A549 treated with Hydrocortisone at 1 μM for 4 hours (cell line): ENCODE data around the gene PATL2. TPM values are rescaled to one million over a fixed set of nuclear protein-coding genes. Genes with fewer than 3 reads are reported as not detected.

Experiments used
- total RNA-seq: library from RNA; stranded (reverse); fragments of 200-300 nt; extraction: Qiagen RNA extraction; gene quantifications from 5 replicates; pipeline ENCODE4 v1.2.3, GENCODE V29; 2022

PATL2 gene
- total RNA-seq = 0.11 to 0.23 TPM (median 0.17 TPM) in 4 of 5 replicates, not detected in the other

DNA sequence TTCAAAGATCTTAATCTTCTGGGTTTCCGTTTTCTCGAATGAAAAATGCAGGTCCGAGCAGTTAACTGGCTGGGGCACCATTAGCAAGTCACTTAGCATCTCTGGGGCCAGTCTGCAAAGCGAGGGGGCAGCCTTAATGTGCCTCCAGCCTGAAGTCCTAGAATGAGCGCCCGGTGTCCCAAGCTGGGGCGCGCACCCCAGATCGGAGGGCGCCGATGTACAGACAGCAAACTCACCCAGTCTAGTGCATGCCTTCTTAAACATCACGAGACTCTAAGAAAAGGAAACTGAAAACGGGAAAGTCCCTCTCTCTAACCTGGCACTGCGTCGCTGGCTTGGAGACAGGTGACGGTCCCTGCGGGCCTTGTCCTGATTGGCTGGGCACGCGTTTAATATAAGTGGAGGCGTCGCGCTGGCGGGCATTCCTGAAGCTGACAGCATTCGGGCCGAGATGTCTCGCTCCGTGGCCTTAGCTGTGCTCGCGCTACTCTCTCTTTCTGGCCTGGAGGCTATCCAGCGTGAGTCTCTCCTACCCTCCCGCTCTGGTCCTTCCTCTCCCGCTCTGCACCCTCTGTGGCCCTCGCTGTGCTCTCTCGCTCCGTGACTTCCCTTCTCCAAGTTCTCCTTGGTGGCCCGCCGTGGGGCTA is at the start of gene PATL2, which contains the start of gene B2M:
TSS of gene PATL2 (minus strand) at position 228 of the 647 bp plus-strand sequence. CDS start 34,833 bp downstream, outside the sequence.
TSS of gene B2M (plus strand) at position 422 of the 647 bp plus-strand sequence. CDS start at position 452, 30 bp downstream.

DNA sequence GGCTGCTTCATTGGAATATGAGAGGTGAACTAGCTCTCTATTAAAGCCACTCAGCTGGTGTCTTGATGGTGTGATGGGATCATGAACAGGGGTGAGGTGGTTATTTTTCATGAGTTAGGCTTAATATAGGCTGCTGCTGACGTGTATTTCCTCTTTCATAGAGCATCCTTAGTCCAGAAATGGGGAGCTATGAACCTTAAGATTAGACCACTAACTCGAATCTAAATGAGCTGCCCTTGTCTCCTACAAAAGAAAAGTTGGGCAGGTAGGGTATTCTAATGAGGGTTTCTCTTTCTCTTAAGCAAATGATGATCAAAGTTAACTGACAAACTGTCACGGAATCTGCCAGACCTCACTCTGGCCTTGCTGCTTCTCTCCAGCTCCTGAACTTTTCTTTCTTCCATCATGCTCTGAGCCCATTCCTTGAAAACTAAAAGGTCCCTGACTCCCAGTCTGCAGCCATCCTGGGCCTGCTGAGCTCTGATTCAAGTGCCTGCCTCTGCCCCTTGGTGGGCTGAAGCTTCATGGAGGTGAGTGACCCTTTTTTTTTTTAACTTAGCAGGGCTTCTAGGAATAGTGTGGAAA is 25.1 kb upstream of the PATL2 start, which contains the start of gene TRIM69:
TSS of gene TRIM69 (plus strand) at position 348 of the 585 bp plus-strand sequence. CDS start at position 525, 177 bp downstream.

DNA sequence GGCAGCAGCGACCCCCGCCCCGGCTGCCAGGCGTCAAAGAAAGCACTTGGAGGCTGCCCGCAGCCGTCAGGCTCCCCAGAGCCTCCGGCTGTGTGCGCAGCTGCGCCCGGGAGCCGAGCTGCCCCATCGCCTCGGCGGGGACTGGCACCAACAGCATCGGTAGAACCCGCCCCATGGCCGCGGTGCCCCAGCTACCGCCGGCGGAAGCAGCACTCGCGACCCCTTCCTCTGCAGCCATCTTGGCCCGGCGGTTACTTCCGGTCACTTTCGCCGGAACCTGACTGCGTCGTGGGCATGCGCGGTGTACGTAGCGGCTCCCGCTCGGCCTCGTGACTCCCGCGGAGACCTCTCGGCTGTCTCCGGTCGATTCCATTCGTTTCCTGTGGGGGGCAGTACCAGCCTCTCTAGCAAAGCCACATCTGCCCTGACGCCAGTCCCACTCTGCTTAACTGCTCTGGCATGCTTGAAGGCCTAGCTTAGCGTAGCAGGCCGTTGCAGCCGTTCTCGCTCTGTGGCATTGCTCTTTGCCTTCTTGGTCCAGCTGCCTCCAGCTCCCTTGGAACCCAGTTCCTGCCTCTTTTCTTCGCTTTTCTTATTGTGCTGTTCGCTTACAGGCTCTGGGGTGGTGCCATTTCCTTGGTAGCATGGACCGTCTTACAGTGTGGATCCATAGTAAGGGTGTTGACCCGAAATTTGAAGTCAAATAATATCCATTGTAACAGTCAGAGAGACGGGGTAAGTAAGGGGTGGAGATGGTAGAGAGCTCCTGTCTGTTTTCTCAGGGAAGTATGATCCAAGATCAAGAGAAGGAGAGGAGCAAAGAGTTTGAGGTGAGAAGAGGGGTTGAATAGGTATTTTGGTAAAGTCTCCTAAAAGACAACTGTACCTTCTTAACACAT is 47.5 kb downstream of the PATL2 start, which contains the start of gene SPG11:
TSS of gene SPG11 (minus strand) at position 253 of the 899 bp plus-strand sequence. CDS start at position 238, 15 bp downstream.

Other genes with a start within 250 kb of the PATL2 start
- 81.5 to 95.3 TPM (median 86.2 TPM) in 5 replicates for gene EIF3J, start 174.2 kb downstream of the PATL2 start, total RNA-seq
- 6.8 to 9.5 TPM (median 9.0 TPM) in 5 replicates for gene SPG11, start 47.7 kb downstream of the PATL2 start, total RNA-seq
- gene B2M, start 194 bp upstream of the PATL2 start, total RNA-seq = 414 to 472 TPM (median 429 TPM) in 5 replicates
- gene TRIM69, start 25.2 kb upstream of the PATL2 start, total RNA-seq = 4.2 to 7.3 TPM (median 5.6 TPM) in 5 replicates
- gene TERB2, start 245.4 kb upstream of the PATL2 start, total RNA-seq = not detected in 5 replicates